Uterus (tissue), 2 donors: ENCODE measurements around the gene IFNA16.
A peak's percentile ranks its signal among the peaks of the same experiment; 100 is the strongest.
"Not testable (repeated sequence)": the region's sequence is repeated elsewhere in the genome, so short reads cannot be mapped to it uniquely, and the experiment has no call there.

Experiments used
- CTCF ChIP-seq, 4 experiments: fragments of 200-600 bp in 2 of 4; fragments of 450-650 bp in 2 of 4; sonication (generic) in 2 of 4; IDR thresholded peaks; one replicate each; pipeline ENCODE4 v1.5.1; 2016 to 2019; ENCODE audit warnings: antibody characterized with exemption in 4 of 4, mild to moderate bottlenecking in 2 of 4, moderate library complexity in 1 of 4
- POLR2A ChIP-seq, 2 donors: fragments of 450-650 bp; IDR thresholded peaks; one replicate each; pipeline ENCODE4 v1.6.1; 2016; ENCODE audit warnings: antibody characterized with exemption in 2 of 2, mild to moderate bottlenecking in 1 of 2, moderate library complexity in 1 of 2

GRCh38 chr9:21194867-21195776, 22.0 kb downstream of the IFNA16 start:
- TF ChIP-seq POLR2A (IDR thresholded peaks at IDR 0.05) = not testable (repeated sequence)
- TF ChIP-seq CTCF (IDR thresholded peaks at IDR 0.05) = peak in 2 of 4 experiments; percentile 23 to 27
